Loucy (cell line): ENCODE measurements around the gene CDKN2D.

Experiments used
- CTCF ChIP-seq: fragments of 200-600 bp; sonication (generic); conservative IDR thresholded peaks from 2 replicates; pipeline ENCODE4 v1.5.1; 2014; ENCODE audit warnings: mild to moderate bottlenecking, antibody characterized with exemption, low read length
- EZH2phosphoT487 ChIP-seq: fragments of 200-600 bp; IDR thresholded peaks from 2 replicates; pipeline ENCODE4 v1.6.1; 2018; ENCODE audit warnings: antibody characterized with exemption, mild to moderate bottlenecking, moderate library complexity, borderline replicate concordance

GRCh38 chr19:10517361-10517759, 51.4 kb downstream of the CDKN2D start, which contains the start of gene S1PR5:
- TF ChIP-seq CTCF (no peak), EZH2phosphoT487 (no peak)
